ENCODE results near the gene NOXA1. TPM values are rescaled to one million over a fixed set of nuclear protein-coding genes. Genes with fewer than 3 reads are reported as not detected.

NOXA1 gene
- 10 to 100 TPM in 3 of 6 donors, 1 to 10 TPM in 3; 3.3 to 34.6 (median 11.7) TPM for total RNA-seq

GRCh38 chr9:137422604-137423513, at the start of gene NOXA1, which contains the start of gene EXD3:
Gene NOXA1, plus strand, starts transcription at chr9:137423393. Its CDS starts 137 bp downstream, at chr9:137423530.
Gene EXD3, minus strand, starts transcription at chr9:137423162. Its CDS starts 27,805 bp downstream, at chr9:137395357.
- Histone ChIP-seq H3K36me3 (no peaks in the 10 kb centered on the region), H3K4me1 (peaks cover 9 to 33% (median 22%) of the 10 kb centered on the region in 4 donors), H3K4me3 (peak within 1 kb of the TSS; percentile 82 to 100 (median 94)), H3K9me3 (no peaks in the 10 kb centered on the region), H3K27me3 (no peaks in the 10 kb centered on the region), H3K27ac (peak within 1 kb of the TSS; percentile 74 to 91 (median 84))
- ATAC-seq (ENCODE audit: low FRiP score in 2 of 2) (peak; percentile 97), DNase-seq (peak; percentile 95 to 99)
- WGBS, 2 donors = 0% methylated on average over 24 of the region's 113 CpGs; no CpG with 5 or more reads in 1 of the 2 donors
- TF ChIP-seq POLR2AphosphoS5 (IDR thresholded peaks at IDR 0.05) (peak; percentile 44 to 70), POLR2A (IDR thresholded peaks at IDR 0.05) (peak in 1 of 4 donors; percentile 71), CTCF (IDR thresholded peaks at IDR 0.05) (peak; percentile 83 to 98 (median 96)), EP300 (IDR thresholded peaks at IDR 0.05) (no peak)

GRCh38 chr9:137373611-137373980, 49.6 kb upstream of the NOXA1 start:
- Histone ChIP-seq H3K9me3 (no peaks in the 10 kb centered on the region), H3K27ac (no peak overlapping the region), H3K27me3 (no peaks in the 10 kb centered on the region), H3K36me3 (peaks cover 0 to 19% (median 9%) of the 10 kb centered on the region in 4 donors), H3K4me3 (no peak overlapping the region), H3K4me1 (no peaks in the 10 kb centered on the region)
- ATAC-seq (ENCODE audit: low FRiP score in 2 of 2) (no peak), DNase-seq (peak; percentile 9 to 67)
- no peak for TF ChIP-seq POLR2AphosphoS5 (IDR thresholded peaks at IDR 0.05)
- no peak for TF ChIP-seq CTCF (IDR thresholded peaks at IDR 0.05)
- TF ChIP-seq EP300 (IDR thresholded peaks at IDR 0.05) = no peak
- TF ChIP-seq POLR2A (IDR thresholded peaks at IDR 0.05) = no peak
- WGBS, 2 donors = 91 to 95% methylated on average over 14 of the region's 16 CpGs

- peaks cover 0 to 19% (median 9%) of the 10 kb centered on the region in 4 donors for H3K36me3 ChIP-seq
- 94 to 96% methylated on average over 20 to 36 of the region's 37 CpGs for WGBS, 2 donors
- peak; percentile 16 to 72 for DNase-seq
Measured at GRCh38 chr9:137374131-137374845, 48.9 kb upstream of the NOXA1 start.

More at GRCh38 chr9:137374131-137374845, 48.9 kb upstream of the NOXA1 start:
- Histone ChIP-seq H3K4me1 (no peaks in the 10 kb centered on the region), H3K27ac (no peak overlapping the region), H3K4me3 (no peak overlapping the region), H3K27me3 (no peaks in the 10 kb centered on the region), H3K9me3 (no peaks in the 10 kb centered on the region)
- no peak for TF ChIP-seq CTCF (IDR thresholded peaks at IDR 0.05)
- TF ChIP-seq EP300 (IDR thresholded peaks at IDR 0.05) = no peak
- TF ChIP-seq POLR2A (IDR thresholded peaks at IDR 0.05) = no peak
- no peak for ATAC-seq (ENCODE audit: low FRiP score in 2 of 2)
